Right lung (tissue), 10 donors: Measurements from ENCODE around the gene SH3PXD2B. TPM values are rescaled to one million over a fixed set of nuclear protein-coding genes. Genes with fewer than 3 reads are reported as not detected.

Experiments used
- DNase-seq, 2 donors: peaks; one replicate each; pipeline ENCODE4 v3.0.0-alpha.2; 2013
- long read RNA-seq, 8 donors: transcript quantifications; one replicate each; lab custom pipeline, GENCODE V29; 2026
- polyA plus RNA-seq, 5 donors: library from polyadenylated mRNA; unstranded; fragments of 120-200 nt; gene quantifications; one replicate each; pipeline versions ENCODE4 v1.2.1 to v1.2.3, GENCODE V29; 2013; ENCODE audit warnings: inconsistent platforms in 1 of 5, low replicate concordance in 1 of 5; ENCODE audit not compliant: insufficient read length in 5 of 5, insufficient read depth in 1 of 5

Gene SH3PXD2B
- 10 to 100 TPM; 32.1 to 43.5 (median 37.5) TPM for polyA plus RNA-seq
- long read RNA-seq, donor 1, full-length matches to known transcripts: 7 of 7 reads
- long read RNA-seq, donor 1, partial matches to known transcripts: 0 of 7 reads
- long read RNA-seq, donor 1, other reads (novel, unspliced or antisense): 0 of 7 reads
- long read RNA-seq, donor 2: 0 reads
- long read RNA-seq, donor 3: 0 reads
- long read RNA-seq, donor 4, full-length matches to known transcripts: 2 of 2 reads
- long read RNA-seq, donor 4, partial matches to known transcripts: 0 of 2 reads
- long read RNA-seq, donor 4, other reads (novel, unspliced or antisense): 0 of 2 reads
- long read RNA-seq, donor 5, full-length matches to known transcripts: 5 of 5 reads
- long read RNA-seq, donor 5, partial matches to known transcripts: 0 of 5 reads
- long read RNA-seq, donor 5, other reads (novel, unspliced or antisense): 0 of 5 reads
- long read RNA-seq, donor 6, full-length matches to known transcripts: 6 of 6 reads
- long read RNA-seq, donor 6, partial matches to known transcripts: 0 of 6 reads
- long read RNA-seq, donor 6, other reads (novel, unspliced or antisense): 0 of 6 reads
- long read RNA-seq, donor 7, full-length matches to known transcripts: 5 of 5 reads
- long read RNA-seq, donor 7, partial matches to known transcripts: 0 of 5 reads
- long read RNA-seq, donor 7, other reads (novel, unspliced or antisense): 0 of 5 reads
- long read RNA-seq, donor 8, full-length matches to known transcripts: 1 of 1 reads
- long read RNA-seq, donor 8, partial matches to known transcripts: 0 of 1 reads
- long read RNA-seq, donor 8, other reads (novel, unspliced or antisense): 0 of 1 reads

DNA sequence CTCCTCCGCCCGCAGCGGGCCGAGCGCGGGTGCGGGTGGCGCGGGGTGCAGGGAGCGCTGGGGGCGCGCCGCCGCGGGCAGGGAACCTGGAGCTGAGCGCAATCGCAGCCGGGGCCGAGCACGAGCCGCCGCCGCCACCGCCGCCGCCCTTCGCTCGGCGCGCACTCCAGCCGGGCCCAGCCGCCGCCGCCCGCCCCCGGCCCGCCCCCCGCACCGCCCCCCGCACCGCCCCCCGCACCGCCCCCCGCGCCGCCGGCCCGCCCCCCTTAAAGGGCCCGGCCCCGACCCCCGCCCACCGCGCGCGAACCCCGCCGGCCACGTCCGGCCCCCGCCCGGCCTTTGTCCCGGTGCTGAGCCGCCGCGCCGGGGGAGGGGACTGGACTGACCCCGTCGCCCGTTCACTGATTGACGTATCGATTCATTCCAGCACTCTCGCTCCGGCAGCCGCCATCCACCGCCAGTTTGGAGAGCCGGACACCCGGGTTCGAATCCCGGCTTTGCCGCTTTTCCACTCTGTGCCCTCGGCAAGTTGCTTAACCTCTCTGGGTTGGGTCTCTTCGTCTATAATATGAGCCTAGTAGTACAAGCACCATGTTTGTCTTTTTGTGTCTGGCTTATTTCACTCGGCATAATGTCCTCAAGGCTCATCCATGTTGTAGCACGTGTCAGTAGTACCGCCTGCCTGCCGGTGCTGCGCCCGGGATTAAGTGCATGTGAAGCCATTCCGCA is at the start of gene SH3PXD2B:
SH3PXD2B (minus strand) TSS at position 168 of the 729 bp plus-strand sequence. CDS start 173 bp downstream, outside the sequence.
- no peak for DNase-seq

DNA sequence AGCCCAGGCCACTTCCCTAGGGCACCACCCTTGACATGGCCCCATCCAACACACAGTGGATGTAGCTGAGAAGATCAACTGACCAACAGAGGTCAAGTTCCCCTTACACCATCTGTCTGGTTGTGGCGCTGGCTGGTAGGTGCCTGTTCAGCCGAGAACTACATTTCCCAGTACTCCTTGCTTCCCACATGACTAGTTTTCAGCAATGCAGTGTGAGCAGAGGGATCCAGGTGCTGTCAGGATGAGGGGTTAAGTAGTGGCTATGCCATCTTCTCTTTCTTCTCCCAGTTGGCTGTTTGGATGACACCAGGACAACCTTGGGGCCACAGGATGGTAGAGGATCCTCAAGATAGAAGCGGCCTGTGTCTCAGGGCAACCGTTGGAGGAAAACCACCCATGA is 48.6 kb upstream of the SH3PXD2B start:
- no peak for DNase-seq

DNA sequence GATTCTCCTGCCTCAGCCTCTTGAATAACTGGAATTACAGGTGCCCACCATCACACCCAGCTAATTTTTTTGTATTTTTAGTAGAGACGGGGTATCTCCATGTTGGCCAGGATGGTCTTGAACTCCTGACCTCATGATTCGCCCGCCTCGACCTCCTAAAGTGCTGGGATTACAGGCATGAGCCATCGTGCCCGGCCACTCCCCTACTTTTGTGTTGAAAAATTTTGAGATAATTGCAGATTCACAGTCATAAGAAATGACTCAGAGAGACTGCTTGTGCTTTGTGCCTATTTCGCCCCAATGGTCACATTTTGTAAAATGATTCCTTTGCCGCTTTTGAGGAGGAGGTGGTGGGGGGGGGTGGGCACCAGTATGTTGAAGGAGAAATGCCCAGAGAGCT is 48.1 kb upstream of the SH3PXD2B start:
- no peak for DNase-seq

DNA sequence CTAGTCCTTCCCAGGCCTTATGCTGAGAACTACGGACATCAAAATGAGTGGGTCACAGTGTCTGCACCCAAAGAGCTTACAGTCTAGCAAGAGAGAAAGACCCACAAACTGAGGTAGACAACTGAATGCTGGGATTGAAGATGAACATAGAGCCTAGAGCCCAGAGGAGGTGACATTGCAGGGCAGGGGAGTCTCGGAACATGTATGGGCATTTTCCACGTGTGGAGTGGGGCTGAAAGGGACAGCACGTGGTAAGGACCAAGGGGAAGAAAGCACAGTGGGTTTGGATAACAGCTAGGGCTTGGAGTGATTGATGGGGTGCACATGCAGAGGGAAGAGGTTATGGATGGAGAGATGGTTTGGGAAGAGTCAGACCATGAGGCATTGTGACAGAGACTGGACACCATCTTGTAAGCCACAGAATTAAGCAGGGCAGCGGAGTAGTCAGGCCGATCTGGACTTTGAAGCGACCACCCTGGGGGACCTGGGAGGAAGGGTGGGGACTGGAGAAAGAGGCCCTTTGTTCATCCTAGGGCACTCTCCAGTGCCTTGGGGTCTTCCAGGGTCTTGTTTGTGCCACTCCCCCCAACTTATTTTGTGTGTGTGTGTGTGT is 47.5 kb upstream of the SH3PXD2B start:
- DNase-seq: no peak

DNA sequence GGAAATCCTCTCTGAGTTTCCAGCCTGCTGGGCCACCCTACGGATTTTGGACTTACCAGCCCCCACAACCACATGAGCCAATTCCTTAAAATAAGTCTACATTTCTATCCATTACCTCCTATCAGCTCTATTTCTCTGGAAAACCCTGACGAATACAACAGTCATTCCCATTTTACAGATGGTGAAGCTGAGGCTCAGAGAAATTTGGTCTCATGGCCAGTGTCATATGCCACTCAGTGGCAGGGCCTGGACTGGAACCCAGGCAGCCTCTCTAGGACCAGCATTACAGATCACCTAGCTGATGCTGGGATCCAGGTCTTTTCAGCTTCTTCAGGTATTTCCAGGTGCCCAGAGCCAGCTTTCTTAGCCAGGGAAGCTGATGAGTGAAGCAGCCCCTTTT is 45.0 kb upstream of the SH3PXD2B start:
- no peak for DNase-seq

DNA sequence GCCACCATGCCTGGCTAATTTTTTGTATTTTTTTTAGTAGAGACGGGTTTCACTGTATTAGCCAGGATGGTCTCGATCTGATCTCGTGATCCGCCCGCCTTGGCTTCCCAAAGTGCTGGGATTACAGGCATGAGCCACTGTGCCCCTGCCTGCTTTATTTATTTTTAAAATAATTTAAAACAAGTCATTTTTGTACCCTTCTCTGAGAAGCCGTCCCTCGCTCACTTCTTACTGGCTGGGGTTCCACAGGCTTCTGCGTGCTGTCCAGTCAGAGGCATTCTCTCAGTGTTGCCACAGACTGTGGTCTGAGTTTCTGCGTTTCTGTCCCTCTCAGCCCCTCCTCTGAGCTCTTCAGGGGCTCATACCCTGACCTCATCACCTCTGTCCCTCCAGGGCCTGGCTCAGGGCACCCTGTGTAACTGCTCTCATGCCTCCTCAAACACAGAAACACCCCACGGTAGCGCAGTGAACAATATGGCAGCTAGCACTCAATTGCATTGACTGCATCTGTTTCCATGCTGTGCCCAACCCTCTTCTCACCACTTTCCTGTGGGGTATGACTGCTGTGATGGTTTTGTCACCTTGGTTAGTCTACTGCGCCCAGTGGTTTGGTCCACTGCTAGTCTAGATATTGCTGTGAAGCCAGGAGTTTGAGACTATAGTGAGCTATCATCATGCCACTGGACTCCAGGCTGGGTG is 44.3 kb upstream of the SH3PXD2B start:
- no peak for DNase-seq

DNA sequence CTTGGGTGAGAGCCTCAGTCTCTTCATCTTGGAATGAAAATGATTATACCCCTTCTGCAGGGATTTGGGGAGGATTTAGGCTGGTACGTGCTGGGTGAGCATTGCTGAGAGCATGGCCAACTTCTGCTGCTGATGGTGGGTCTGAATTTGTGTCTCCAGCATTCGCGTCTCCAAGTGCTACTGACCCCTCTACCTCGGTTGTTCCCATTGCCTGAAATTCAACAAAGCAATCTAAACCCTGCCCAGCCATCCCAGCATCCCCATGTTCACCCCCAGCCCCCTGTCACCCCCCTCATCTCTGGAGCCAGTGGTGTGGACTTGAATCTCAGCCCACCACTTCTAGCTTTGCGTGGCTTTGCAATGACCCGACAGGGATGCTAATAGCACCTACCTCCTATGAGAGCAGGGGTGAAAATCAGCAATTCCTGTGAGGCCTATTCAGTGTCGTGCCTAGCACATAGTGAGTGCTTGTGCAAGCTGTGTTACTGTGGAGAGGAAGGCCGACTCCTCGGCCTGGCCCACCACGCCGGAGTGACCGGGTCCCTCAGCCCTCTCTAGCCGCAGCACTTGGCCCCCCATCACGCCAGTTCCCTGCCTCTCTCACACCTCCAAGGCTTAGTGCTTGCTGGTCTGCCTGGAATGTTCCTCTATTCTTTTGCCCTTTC is 43.4 kb upstream of the SH3PXD2B start:
- no peak for DNase-seq

DNA sequence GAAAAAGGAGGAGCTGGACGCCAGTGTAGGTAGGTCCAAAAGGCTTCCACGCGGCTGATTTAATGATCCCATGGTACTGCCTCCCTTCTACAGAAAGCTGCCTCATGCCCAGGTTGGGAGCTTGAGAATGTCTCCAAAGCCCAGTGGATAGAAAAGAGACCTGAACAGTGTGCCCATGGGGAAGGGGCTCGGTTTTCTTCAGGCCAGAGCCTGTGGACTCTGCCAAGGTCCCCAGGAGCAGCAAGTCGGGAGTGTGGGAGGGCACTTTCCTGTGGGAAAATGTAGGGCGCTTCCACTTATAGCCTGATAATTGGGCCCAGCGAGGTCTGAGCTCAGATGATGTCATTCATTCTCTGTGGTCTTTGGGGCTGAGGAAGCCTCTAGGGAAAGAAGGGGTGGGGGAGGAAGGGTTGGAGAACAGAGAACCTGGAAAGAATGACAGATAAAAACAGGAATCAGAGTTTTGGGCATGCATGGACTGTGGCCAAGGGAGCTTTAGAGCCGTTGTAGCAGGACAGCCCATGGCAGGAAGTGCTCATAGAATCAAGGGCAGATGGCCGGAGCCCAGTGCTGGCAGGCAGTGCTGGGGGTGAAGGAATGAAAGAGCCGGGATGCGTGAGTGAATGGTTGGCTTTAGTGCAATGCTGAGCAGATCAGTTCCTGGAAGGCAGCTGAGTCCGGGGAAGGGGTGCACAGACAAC is 42.5 kb upstream of the SH3PXD2B start:
- peak; percentile 36 to 58 for DNase-seq

DNA sequence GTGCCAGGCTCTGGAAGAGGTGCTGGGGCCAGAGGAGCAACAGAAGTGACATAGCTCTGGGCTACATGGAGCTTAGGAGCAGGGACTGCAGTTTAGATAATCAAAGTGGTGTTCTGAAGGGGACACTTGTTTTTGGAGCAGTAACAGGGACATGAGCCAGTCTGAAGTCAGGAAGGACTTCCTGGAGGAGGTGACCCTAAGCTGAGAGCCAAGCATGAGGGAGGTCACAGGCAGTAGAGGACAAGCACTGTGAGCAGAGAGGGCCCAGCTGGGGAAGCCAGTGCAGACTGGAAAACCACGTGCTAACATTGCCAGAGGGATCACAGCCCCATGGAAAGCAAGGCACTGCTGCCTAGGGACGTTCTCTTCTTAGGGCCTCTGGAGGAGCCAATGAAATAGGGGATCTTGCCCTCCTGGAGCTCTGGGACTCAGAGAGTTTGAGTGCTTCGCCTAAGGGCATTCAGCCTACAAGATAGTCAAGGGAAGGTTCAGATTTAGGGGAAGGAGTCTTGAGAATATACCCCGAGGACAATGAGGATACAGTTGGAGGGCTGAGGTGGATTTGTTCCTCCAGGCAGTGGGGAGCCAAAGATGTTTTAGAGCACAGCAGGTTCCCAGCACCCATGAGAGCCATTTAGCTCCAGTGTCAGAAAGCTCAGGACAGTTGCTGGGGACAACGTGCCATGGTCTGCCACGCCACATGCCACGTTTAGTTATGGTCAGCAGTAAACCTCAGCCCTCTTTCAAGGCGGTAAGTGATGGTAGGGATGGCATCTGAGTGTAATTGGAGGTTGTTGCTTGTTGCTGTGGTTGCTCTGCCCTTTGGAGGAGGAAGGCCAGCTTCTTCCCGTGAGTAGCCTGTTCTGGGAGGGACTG is 40.5 kb upstream of the SH3PXD2B start:
- no peak for DNase-seq

DNA sequence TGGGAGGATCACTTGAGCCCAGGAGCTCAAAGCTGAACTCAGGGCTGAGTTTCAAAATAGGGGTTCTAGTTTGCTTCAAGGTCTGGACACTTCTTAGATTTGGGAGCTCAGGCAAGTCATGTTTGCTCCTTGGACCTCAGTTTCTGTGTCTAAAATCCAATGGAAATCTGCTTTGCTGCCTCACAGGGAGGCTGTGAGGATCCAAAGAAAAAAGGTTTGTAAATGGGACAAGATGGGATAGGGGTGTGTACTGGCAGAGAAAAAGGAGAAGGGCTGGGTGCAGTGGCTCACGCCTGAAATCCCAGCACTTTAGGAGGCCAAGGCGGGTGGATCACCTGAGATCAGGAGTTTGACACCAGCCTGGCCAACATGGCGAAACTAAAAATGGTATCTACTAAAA is 39.6 kb upstream of the SH3PXD2B start:
- no peak for DNase-seq

DNA sequence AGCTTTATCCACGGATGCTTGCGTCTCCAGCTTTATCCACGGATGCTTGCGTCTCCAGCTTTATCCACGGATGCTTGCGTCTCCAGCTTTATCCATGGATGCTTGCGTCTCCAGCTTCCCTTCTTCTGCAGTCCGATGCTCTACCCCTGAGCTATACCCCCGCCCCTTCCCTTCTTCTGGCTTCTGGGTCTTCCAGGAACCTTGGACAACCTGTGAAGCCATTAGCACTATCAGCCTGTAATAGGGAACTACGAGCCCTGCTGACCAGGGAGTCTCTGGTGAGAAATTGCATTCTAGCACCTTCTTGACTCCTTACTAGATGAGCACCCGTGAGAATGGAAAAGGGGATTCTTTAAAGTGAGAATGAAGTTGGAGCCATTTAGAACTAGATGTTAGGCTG is 39.1 kb upstream of the SH3PXD2B start:
- no peak for DNase-seq

DNA sequence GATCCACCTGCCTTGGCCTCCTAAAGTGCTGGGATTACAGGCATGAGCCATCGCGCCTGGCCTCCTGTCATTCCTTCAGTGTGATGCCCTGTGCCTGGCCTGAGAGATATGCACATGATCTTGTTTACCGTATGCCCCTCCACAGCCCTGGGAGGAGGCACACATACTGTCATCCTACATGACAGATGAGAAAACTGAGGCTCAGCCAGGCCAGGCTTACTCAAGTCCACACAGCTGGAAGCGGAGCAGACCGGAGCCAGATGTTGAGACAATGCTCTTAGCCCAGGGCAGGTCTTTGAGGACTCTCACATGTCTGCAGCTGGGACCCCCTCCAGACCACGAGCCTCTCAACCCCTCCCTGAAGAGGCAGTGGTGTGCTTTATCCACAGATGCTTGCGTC is 38.7 kb upstream of the SH3PXD2B start:
- DNase-seq: no peak

DNA sequence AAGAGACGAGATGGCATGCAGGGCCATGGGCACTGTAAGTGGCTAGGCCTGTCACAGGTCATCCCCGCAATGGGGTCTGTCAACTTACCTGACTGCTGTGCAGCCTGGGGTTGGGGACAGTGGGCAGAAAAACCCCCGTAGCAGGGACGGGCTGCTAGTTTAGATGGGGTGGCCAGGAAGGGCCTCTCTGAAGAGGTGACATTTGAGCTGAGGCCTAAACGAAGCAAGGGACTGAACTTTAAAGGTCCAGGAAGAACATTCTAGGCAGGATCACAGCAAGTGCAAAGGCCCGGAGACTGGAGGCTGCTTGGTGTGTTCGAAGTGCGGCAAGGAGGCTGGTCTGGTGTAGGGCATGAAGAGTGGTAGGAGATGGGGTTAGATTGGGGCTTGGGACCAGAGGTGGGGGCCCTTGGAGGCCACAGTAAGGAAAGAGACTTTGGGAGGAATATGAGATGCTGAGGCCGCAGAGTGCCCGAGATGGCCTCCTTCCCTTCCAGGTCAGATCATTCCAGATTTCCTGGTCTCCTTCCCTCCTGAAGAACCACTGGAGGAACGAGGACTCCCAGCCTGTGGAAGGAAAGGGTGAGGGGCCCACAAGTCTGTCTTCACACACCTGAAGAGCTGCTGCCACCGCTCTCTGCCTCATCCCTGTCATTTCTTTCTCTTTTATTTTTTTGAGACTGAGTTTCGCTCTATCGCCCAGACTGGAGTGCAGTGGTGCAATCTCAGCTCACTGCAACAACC is 37.9 kb upstream of the SH3PXD2B start:
- DNase-seq: no peak

DNA sequence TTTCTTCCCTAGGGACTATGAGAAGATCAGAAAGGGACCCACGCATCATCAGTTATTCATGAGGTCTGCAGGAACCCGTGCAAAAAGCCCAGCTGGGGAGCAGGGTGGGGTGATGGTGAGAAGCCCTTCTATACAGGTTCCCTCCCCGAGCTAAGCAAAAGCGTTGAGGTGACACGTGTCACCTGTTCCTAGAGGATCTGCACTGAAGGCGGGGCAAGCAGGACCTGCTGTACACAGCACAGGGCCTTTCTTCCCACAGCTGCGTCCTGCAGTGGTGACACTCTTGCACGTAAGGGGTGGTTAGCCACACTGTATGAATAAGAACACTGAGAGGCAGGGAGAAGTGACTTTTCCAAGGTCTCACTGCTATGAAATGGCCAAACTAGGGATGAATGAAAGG is 37.2 kb upstream of the SH3PXD2B start:
- DNase-seq: no peak

DNA sequence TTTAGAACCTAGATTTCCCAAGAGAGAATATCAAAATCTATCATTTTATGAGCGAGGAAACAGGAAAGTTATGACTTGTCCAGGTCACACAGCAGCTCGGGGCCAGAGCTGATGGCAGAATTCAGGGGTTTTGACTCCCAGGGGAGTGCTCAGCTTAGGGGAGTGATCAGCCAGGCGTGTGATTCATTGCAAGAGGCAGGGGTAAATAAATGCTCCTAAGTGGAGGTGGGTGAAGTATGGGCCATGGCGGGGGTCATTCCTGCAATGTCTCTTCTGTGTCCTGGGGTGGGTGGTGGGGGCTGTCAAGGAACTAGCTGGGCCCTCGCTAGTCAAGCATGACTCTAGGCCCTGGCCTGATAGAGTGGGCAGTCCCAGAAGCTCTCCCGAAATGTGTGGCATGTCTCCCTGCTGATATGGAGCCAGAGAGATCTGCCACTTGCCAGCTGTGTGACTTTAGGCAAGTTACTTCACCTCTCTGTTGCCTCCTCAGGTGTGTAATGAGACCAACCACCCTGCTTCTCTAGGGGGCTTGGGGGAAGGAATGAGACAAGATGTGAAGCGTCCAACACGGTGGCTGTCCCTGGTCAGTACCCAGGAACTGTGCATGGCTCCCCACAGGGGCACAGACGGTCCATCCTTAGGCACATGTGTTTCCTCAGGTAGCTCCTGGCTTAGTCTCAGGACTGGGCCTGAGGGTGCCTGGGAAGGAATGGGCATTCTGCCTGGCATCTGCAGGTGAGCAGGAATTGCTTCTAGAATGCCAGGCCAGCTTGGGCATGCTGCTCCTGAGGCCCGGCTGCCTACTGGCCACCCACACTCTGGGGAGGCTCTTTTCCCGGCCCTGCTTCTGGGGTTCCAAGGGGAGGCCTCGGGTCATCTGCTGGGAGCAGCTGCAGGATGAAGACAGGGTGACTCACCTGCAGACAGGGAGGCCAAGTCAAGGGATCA is 36.5 kb upstream of the SH3PXD2B start:
- no peak for DNase-seq

DNA sequence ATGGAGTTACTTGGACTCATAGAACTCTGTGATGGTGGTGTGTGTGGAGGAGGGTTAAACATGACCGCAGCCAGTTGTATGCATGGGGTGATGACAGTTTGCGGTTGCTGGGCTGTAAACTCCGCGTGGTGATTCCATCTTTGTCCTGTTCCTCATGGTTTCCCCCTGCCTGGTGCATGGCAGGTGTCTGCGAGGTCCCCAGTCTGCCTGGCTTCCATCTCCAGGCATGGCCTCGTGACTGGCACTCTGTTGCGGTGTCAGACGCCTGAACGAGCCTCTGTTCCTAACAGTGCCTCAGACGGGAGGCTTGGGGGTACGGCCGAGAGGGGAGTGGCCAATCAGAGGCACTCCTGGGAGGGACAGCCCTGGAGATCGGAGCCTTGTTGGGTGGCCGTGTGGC is 33.9 kb upstream of the SH3PXD2B start:
- no peak for DNase-seq

DNA sequence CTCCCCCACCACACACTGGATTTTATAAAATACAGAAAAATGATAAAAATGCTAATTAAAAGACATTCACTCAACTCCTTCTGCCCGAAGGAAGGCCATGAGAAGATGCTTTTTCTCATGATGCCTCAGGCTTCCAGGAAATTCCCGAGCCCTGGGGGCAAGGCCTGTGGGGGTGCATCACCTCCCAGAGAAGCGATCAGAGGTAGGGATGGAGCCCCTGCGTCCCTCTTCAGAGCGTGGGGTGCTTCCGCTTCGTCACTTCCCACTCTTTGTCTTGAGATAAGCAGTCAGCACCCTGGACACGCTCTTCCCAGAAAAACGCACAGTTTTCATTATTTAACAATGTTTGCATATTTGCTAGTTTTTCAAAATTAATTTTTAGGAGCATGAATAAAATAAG is 33.3 kb upstream of the SH3PXD2B start:
- no peak for DNase-seq
